ENCODE results near the gene SMOC2. TPM values are rescaled to one million over a fixed set of nuclear protein-coding genes. Genes with fewer than 3 reads are reported as not detected.

The SMOC2 gene
- total and polyA plus RNA-seq, 2 of the 13 experiments (the other 11 are each of a cell fraction or from before 2014, with no cell fraction given), result not detected

DNA sequence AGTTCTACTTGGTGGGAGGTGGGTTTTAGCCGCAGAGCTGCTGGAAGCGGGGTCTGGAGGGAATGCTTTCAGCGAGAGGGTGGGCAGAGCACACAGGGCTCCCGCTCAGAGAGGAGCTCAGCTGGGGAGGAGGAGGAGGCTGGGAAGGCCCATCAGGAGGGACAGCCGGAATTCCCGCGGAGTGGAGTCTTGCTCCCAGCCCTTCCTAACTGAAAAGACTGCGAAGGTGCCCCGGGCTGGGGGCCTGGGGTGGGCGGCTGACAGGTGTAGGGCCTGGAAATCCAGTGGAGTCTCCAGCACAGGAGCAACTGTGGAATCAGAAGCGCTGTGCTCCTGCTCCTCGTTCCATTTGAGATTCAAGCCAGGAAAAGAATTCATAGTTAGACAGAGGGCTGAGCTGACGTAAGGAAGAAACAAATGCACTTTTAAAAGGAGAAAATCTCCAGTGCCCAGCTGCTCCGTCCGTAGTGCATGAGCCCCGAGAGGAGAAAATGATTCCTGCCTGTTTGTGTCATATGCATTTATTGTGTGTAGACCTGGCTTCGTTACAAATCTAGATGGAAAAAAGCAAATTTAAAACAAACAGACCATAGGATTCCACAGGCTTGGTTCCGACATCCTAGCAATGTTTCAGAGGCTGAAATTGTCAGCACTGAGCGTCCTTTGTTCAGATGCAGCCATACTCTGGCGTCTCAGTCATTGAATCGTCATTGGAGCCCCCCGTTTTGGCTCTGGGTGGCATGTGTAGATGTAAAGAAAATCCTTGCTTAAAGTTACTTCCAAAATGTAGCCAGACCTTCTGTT is 197.7 kb downstream of the SMOC2 start:
- no peaks in the 10 kb centered on the region for H3K79me2 ChIP-seq (ENCODE audit: insufficient read depth, low read length)
- no peaks in the 10 kb centered on the region for H3K9me3 ChIP-seq (ENCODE audit: low read length)
- DNase-seq (ENCODE audit: low spot score) (no peak), ATAC-seq (no peak), FAIRE-seq (no peak)
- no peaks in the 10 kb centered on the region for H3K4me1 ChIP-seq (ENCODE audit: insufficient read depth, low read length)
- no peak overlapping the region for H3K27ac ChIP-seq (ENCODE audit: extremely low read length, insufficient read depth, low read length)
- no peak overlapping the region for H3K4me2 ChIP-seq (ENCODE audit: low read depth, low read length)
- intact Hi-C loops (cut with micrococcal nuclease; ENCODE audit: unreplicated experiment), result no loop called here
- no peak overlapping the region for H2AFZ ChIP-seq (ENCODE audit: low read length)
- in situ Hi-C loops (cut with HindIII; ENCODE audit: extremely low pct_ligation_motif_present, low pct_unique_long_range_greater_than_20kb), result no loop called here
- peaks cover 4 to 65% of the 10 kb centered on the region in 2 experiments; a peak in 4 of 5 replicates for H3K27me3 ChIP-seq (ENCODE audit: control insufficient read depth in 1 of 2, insufficient read depth in 2 of 2, low read length in 2 of 2)
- no peak overlapping the region for H3K4me3 ChIP-seq (replicated peaks in 1 of 3; ENCODE audit: insufficient read depth in 1 of 3, low read depth in 2 of 3, low read length in 3 of 3)
- ChIA-PET POLR2A (no interaction called here), CTCF (ENCODE audit: low intra/inter-chr PET ratio, low total read pairs) (no interaction called here)
- H3K36me3 ChIP-seq (replicated peaks in 1 of 2; ENCODE audit: control insufficient read depth in 1 of 2, insufficient read depth in 2 of 2, low read length in 2 of 2), result no peaks in the 10 kb centered on the region
- WGBS (ENCODE audit: low lambda C conversion rate), result 29% methylated on average over 22 of the region's 22 CpGs
- BruUV-seq (replicated peaks), result no TSS peak
- H3K9ac ChIP-seq (ENCODE audit: insufficient read depth, low read depth, low read length), result no peak overlapping the region
- no peaks in the 10 kb centered on the region for H4K20me1 ChIP-seq (ENCODE audit: insufficient read depth, low read length)
- TF ChIP-seq CBX5 (CRISPR knock-in tag; IDR thresholded peaks at IDR 0.05; ENCODE audit: borderline replicate concordance) (no peak), ZNF768 (CRISPR knock-in tag; IDR thresholded peaks at IDR 0.05) (no peak), ZNF496 (CRISPR knock-in tag; IDR thresholded peaks at IDR 0.05; ENCODE audit: insufficient replicate concordance) (no peak)

DNA sequence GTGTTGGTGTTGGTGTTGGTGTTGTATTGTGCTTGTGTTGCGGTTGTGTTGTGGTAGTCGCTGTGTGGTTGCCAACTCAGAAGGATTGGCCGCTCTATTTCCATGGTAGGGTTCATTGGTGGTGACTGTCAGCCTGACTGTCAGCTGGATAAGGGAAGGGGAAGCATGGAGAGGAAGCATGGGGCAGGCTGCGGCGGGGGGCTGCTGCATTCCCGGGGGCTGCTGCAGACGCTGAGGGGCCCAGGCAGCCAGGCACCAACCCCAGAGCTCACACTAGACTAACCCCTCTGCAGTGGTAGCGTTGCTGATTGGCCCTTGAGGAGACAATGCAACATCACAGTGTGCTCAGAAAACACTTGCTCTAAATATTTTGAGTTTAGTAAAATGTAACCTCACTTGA is 199.2 kb downstream of the SMOC2 start:
- no peak overlapping the region for H2AFZ ChIP-seq (ENCODE audit: low read length)
- ChIA-PET POLR2A (no interaction called here), CTCF (ENCODE audit: low intra/inter-chr PET ratio, low total read pairs) (no interaction called here)
- ATAC-seq, result no peak
- H3K4me1 ChIP-seq (ENCODE audit: insufficient read depth, low read length), result no peaks in the 10 kb centered on the region
- H3K27ac ChIP-seq (ENCODE audit: extremely low read length, insufficient read depth, low read length), result no peak overlapping the region
- no peak overlapping the region for H3K4me2 ChIP-seq (ENCODE audit: low read depth, low read length)
- no peaks in the 10 kb centered on the region for H4K20me1 ChIP-seq (ENCODE audit: insufficient read depth, low read length)
- FAIRE-seq, result no peak
- no peaks in the 10 kb centered on the region for H3K79me2 ChIP-seq (ENCODE audit: insufficient read depth, low read length)
- 31% methylated on average over 4 of the region's 8 CpGs for WGBS (ENCODE audit: low lambda C conversion rate)
- no TSS peak for BruUV-seq (replicated peaks)
- H3K36me3 ChIP-seq (replicated peaks in 1 of 2; ENCODE audit: control insufficient read depth in 1 of 2, insufficient read depth in 2 of 2, low read length in 2 of 2), result no peaks in the 10 kb centered on the region
- no peaks in the 10 kb centered on the region for H3K9me3 ChIP-seq (ENCODE audit: low read length)
- intact Hi-C loops (cut with micrococcal nuclease; ENCODE audit: unreplicated experiment), result no loop called here
- no peak overlapping the region for H3K9ac ChIP-seq (ENCODE audit: insufficient read depth, low read depth, low read length)
- no peak for DNase-seq (ENCODE audit: low spot score)
- in situ Hi-C loops (cut with HindIII; ENCODE audit: extremely low pct_ligation_motif_present, low pct_unique_long_range_greater_than_20kb), result no loop called here
- TF ChIP-seq ZIK1 (CRISPR knock-in tag; IDR thresholded peaks at IDR 0.05; ENCODE audit: borderline replicate concordance, low read depth), result no peak
- no peak for TF ChIP-seq ARNTL (CRISPR knock-in tag; IDR thresholded peaks at IDR 0.05)
- TF ChIP-seq THAP8 (CRISPR knock-in tag; IDR thresholded peaks at IDR 0.05; ENCODE audit: borderline replicate concordance), result no peak
- no peak for TF ChIP-seq SP1 (IDR thresholded peaks at IDR 0.05)
- no peak for TF ChIP-seq SP1 (CRISPR knock-in tag; IDR thresholded peaks at IDR 0.05)
- TF ChIP-seq ZNF879 (CRISPR knock-in tag; IDR thresholded peaks at IDR 0.05), result no peak
- TF ChIP-seq MAFG (CRISPR knock-in tag; IDR thresholded peaks at IDR 0.05), result no peak
- TF ChIP-seq ZBTB7B (CRISPR knock-in tag; IDR thresholded peaks at IDR 0.05), result no peak
- TF ChIP-seq ZSCAN20 (CRISPR knock-in tag; IDR thresholded peaks at IDR 0.05; ENCODE audit: borderline replicate concordance), result no peak
- TF ChIP-seq ZNF205 (CRISPR knock-in tag; IDR thresholded peaks at IDR 0.05), result no peak
- no peak for TF ChIP-seq ZNF138 (CRISPR knock-in tag; IDR thresholded peaks at IDR 0.05; ENCODE audit: low read depth)
- no peak for TF ChIP-seq RORA (CRISPR knock-in tag; IDR thresholded peaks at IDR 0.05)
- no peak for TF ChIP-seq ZNF598 (CRISPR knock-in tag; IDR thresholded peaks at IDR 0.05; ENCODE audit: borderline replicate concordance)
- no peak for TF ChIP-seq KLF16 (CRISPR knock-in tag; IDR thresholded peaks at IDR 0.05)
- no peak overlapping the region for H3K4me3 ChIP-seq (replicated peaks in 1 of 3; ENCODE audit: insufficient read depth in 1 of 3, low read depth in 2 of 3, low read length in 3 of 3)
- H3K27me3 ChIP-seq (ENCODE audit: control insufficient read depth in 1 of 2, insufficient read depth in 2 of 2, low read length in 2 of 2), result peaks cover 4 to 73% of the 10 kb centered on the region in 2 experiments; a peak in 4 of 5 replicates

Data from HepG2 (cell line).